Common myeloid progenitor, CD34-positive (primary cell): ENCODE data around the gene SDHAF2.

ENCODE experiments used
- CTCF ChIA-PET: fragments of 350-600 bp; sonication (Branson Sonifier 250); formaldehyde crosslinking; loops from one replicate; lab custom pipeline; 2021; ENCODE audit warnings: antibody characterized with exemption; lab: Charles Lee
- POLR2A ChIA-PET: fragments of 350-600 bp; sonication (Branson Sonifier 250); formaldehyde crosslinking; loops from one replicate; lab custom pipeline; 2021; ENCODE audit warnings: antibody characterized with exemption; lab: Charles Lee
- DNase-seq, 3 donors: peaks; one replicate each; pipeline versions ENCODE4 v3.0.0 to v3.0.0-alpha.2; 2013
- H3K27ac ChIP-seq, 2 experiments: 1 replicate in 1 of 2; 2 replicates in 1 of 2; pipeline ENCODE4 v1.7.0; 2013; ENCODE audit warnings: inconsistent platforms in 2 of 2, low read length in 2 of 2, mild to moderate bottlenecking in 2 of 2, low read depth in 1 of 2, moderate library complexity in 1 of 2; ENCODE audit not compliant: severe bottlenecking in 2 of 2, insufficient read depth in 1 of 2, poor library complexity in 1 of 2
- H3K27me3 ChIP-seq, 5 experiments: replicated peaks in 2 of 5; 1 replicate in 3 of 5; 2 replicates in 2 of 5; pipeline versions ENCODE4 v1.6.1 to v1.7.0; 2013; ENCODE audit warnings: low read length in 4 of 5, mild to moderate bottlenecking in 2 of 5, moderate library complexity in 2 of 5, inconsistent platforms in 1 of 5; ENCODE audit not compliant: insufficient read depth in 5 of 5, control insufficient read depth in 4 of 5
- H3K36me3 ChIP-seq, 4 experiments: 1 replicate in 2 of 4; 2 replicates in 2 of 4; pipeline versions ENCODE4 v1.6.1 to v1.7.0; 2013; ENCODE audit warnings: low read length in 3 of 4, control low read depth in 1 of 4, mild to moderate bottlenecking in 1 of 4; ENCODE audit not compliant: control insufficient read depth in 4 of 4, insufficient read depth in 4 of 4
- H3K4me1 ChIP-seq, 4 experiments: 1 replicate in 3 of 4; 2 replicates in 1 of 4; pipeline versions ENCODE4 v1.6.1 to v1.7.1; 2013; ENCODE audit warnings: low read length in 3 of 4, mild to moderate bottlenecking in 3 of 4, control low read depth in 1 of 4, inconsistent platforms in 1 of 4, moderate library complexity in 1 of 4; ENCODE audit not compliant: control insufficient read depth in 4 of 4, insufficient read depth in 4 of 4; ENCODE audit errors: control extremely low read depth in 1 of 4
- H3K4me3 ChIP-seq, 7 experiments: 1 replicate in 4 of 7; 2 replicates in 3 of 7; pipeline versions ENCODE4 v1.5.1 to v1.7.0; 2013; ENCODE audit warnings: mild to moderate bottlenecking in 7 of 7, low read length in 6 of 7, moderate library complexity in 6 of 7, inconsistent platforms in 2 of 7, low read depth in 2 of 7, control low read depth in 1 of 7; ENCODE audit not compliant: insufficient read depth in 4 of 7, control insufficient read depth in 1 of 7; ENCODE audit errors: extremely low read depth in 1 of 7
- H3K9me3 ChIP-seq, 5 experiments: 1 replicate in 4 of 5; 2 replicates in 1 of 5; pipeline versions ENCODE4 v1.6.1 to v1.7.1; 2013; ENCODE audit warnings: low read length in 4 of 5, mild to moderate bottlenecking in 2 of 5, inconsistent platforms in 1 of 5, low read depth in 1 of 5, moderate library complexity in 1 of 5; ENCODE audit not compliant: control insufficient read depth in 4 of 5, insufficient read depth in 2 of 5; ENCODE audit errors: control extremely low read depth in 1 of 5
- WGBS: methylation state at CpG from one replicate; pipeline ENCODE4 v1.1.5; 2013; ENCODE audit not compliant: insufficient coverage; 5-methylcytosine and 5-hydroxymethylcytosine counted together

SDHAF2 gene

DNA sequence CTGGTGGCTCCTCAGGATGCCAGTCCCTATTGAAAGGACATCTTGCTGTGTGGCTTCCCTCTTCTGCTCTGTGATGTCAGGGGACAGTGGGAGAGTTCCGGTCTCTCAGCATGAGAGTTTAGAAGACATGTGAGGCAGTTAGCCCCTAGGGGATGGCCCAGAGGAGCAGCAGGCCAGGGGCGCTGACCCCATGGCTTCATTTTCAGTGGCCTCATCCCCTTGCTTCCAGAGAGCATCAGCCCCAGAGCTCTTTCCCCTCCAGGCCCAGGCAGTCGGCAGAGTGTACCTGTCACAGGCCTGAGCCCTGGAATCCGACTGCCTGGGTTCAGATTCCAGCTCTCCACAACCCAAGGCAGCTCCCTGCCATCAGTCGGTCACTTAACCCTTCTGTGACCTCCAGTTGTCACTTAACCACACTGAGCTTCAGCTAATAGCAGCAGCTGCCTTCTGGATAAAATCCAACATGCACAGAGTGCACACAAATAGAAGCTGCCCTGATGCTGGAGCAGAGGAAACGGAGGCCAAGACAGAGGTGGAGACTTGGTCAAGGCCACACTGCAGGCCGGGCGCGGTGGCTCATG is 64.5 kb downstream of the SDHAF2 start:
- POLR2A ChIA-PET: no interaction called here
- no peaks in the 10 kb centered on the region for H3K4me1 ChIP-seq
- CTCF ChIA-PET: interaction anchor here (1.1 to 2.1 kb wide), 3 partner anchors 12 to 22 kb away, joined by 3 to 8 read pairs (median 5); no protein-coding TSS in a partner anchor
- WGBS: 94% methylated on average over 7 of the region's 9 CpGs
- no peak overlapping the region for H3K27ac ChIP-seq
- H3K9me3 ChIP-seq: no peaks in the 10 kb centered on the region
- no peak for DNase-seq
- peaks cover 0 to 2% (median 0%) of the 10 kb centered on the region in 5 experiments for H3K27me3 ChIP-seq
- H3K36me3 ChIP-seq: no peaks in the 10 kb centered on the region
- H3K4me3 ChIP-seq: no peak overlapping the region

DNA sequence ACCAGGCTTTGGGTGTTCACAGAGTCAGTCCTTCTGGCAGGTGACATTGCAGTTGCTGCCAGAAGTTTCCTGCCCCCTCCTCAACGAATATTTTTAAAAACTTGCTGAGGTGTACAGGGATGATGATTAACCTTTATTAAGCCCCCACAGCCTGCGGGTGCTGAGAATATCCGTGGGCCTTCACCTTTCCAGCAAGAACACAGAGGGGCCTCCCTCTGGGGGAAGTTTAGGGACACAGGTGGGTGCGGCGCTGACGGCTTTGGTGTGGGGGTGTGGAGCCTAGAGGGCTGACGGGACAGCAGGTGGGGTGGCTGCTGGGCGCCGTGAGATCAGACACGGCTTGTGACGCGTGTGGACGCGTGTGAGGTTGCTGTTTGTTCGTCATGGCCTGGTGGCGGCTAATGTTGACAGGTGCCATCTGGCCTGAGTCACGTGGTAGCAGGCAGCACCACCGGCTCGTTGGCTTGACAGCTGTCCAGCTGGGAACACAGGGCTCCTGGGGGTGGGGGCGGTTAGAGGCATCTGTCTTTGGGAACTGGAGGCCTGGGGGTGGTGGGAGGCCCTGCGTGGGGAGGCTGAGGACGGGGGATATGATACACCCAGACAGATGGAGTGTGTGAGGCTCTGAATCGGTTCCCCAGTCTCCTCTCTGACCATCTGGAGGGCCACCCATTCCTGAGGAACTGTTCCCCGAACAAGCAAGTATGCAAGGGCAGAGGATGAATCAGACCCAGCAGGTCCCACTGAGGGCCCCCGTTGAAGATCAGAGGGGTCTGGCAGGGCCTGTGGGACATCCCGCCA is 66.1 kb downstream of the SDHAF2 start:
- 87% methylated on average over 23 of the region's 26 CpGs for WGBS
- CTCF ChIA-PET: interaction anchor here (1.1 to 2.1 kb wide), 3 partner anchors 12 to 21 kb away, joined by 3 to 8 read pairs (median 3); no protein-coding TSS in a partner anchor

More for the DNA sequence above, 66.1 kb downstream of the SDHAF2 start:
- DNase-seq: no peak
- POLR2A ChIA-PET: no interaction called here
- Histone ChIP-seq H3K4me3 (no peak overlapping the region), H3K27me3 (peaks cover 0 to 11% (median 0%) of the 10 kb centered on the region in 5 experiments), H3K4me1 (no peaks in the 10 kb centered on the region), H3K36me3 (no peaks in the 10 kb centered on the region), H3K27ac (no peak overlapping the region), H3K9me3 (no peaks in the 10 kb centered on the region)
